ENCODE results near the gene MYO1D.

The MYO1D gene

DNA sequence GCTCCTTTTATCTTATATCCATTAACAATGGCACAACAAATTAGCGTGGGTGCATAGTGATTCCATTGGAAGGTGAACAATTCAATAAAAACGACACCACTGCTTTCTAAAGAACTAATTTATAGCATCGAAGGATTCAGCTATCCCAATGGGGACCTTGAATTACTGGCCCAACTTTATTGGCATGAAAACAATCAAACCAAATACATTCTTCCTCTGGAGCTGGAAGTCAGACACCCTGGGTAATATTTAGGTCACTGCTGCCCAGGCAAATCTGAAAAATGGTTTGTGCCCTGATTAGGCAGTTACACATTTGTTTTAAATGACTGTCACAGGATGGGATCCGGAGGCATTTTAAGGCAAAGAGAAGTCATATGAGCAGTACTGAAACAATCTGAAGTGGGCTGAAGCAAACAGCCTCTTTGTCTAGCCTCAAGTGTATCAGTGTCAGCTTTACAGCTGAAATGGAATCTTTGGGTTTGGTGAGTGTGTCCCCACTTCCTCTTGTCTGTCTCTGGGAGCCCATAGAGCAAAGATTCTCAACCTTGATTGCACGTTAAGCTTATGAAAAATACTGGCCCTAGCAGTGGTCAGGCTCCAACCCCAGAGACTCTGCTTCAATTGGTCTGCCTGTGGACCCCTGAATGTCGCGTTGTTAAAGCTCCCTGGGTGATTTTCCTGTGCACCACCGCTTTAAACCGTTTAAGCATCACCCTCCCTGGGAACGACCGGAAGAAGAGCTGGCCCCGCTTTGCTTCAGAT lies 359.8 kb downstream of the MYO1D start:
- DNase-seq (ENCODE audit: low read depth in 1 of 2, low spot score in 1 of 2), result no peak

DNA sequence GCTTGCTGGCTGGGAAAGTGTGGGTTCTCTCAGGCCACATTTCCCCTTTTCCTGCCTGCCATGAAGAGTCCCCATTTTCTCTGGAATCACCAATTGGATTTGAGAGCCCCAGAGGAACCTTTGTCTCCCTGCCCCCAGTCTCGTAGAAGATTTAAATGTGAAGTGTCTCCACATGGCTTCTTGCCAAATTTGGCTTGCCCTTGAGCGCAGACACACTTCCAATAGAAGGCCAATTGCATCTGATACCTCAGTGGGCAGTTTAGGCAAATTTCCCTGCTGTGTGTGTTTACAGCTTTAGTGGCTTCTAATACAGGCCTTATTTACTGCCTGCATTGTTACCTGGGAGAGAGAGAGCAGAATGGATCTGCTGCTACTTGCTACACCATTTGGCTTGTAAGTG lies 360.5 kb downstream of the MYO1D start:
- DNase-seq (ENCODE audit: low read depth in 1 of 2, low spot score in 1 of 2), result no peak

DNA sequence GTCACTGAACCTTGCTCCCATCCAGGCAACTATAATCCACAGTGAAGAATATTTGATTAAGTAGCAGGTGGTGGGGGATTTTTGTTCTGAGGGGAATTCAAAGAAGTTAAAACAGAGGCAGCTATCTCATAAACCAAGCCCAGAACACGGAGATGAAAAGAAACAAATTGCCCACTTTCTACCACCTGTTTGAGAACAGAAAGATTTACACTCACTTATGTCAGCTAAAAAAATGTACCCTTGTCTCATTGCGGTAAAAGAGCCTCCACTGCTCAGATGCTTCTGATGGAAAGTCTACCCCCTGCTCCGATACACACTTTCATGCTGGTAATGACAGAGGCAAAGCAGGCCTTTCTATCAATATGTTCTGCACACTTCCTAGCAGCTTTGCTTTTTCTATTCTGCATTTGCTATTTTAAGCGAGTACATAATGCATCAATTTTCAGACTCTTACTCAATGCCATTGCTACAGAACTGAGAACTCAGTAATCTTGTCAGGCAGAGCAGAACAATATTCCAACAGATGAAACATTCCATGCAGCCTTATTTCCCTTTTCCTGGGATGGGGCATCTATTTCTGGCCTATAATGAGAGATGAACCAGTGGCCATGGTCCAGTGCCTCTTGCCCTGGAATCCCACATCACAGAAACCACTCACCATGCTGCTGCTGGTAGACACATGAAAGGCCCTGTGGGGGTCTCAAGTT lies 361.1 kb downstream of the MYO1D start:
- no peak for DNase-seq (ENCODE audit: low read depth in 1 of 2, low spot score in 1 of 2)

DNA sequence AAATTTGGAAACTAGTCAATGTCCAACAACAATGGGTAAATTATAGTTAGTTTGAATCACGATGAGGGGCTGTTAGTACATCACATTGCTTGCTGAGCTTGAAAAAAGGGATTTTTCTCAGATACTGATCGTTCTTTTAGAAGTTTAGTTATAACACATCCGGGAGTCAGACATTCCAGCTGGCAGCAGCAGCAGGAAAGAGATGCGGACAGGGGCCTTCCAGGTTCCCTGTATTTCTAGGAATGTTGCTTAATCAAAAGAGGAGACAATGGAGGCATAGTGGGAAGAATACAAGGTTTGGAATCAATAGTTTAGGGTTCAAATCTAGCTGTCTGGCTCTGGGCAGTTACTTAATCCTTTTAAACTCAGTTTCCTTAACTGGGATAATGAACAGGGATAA lies 362.3 kb downstream of the MYO1D start:
- no peak for DNase-seq (ENCODE audit: low read depth in 1 of 2, low spot score in 1 of 2)

DNA sequence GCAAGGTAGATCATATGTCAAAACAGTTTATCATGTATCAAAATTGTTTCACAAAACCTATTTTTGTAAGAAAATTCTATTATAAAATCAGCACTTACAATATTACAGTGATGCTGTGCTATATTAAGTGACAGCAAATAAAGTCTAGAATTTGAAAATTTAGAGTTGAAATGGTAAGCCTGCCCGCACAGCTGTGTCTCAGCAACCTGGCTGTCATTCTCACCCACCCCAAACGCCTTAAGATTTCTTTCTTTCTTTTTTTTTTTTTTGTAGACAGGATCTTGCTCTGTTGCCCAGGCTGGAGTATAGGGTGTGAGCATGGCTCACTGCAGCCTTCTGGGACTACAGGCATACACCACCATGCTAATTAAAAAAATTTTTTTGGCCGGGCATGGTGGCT lies 363.3 kb downstream of the MYO1D start:
- no peak for DNase-seq (ENCODE audit: low read depth in 1 of 2, low spot score in 1 of 2)

DNA sequence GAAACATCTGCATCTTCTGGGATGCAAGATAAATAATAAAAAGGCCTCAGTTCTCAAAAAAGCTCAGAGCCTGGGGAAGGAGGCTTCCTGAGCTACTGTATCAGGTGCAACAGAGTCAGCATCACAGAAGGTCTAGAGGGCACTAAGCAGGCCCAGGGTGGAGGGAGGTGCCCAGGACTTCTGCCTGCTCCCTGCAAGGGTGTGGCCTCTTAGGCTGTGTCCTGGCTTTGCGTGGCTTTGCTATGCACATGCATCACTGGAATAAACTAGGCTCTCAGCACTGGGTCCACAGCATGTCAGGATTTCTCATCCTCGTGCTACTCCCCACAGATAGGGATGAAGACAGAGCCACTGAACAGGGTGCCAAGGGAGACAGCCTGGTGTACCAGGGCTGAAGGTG lies 364.6 kb downstream of the MYO1D start:
- no peak for DNase-seq (ENCODE audit: low read depth in 1 of 2, low spot score in 1 of 2)

DNA sequence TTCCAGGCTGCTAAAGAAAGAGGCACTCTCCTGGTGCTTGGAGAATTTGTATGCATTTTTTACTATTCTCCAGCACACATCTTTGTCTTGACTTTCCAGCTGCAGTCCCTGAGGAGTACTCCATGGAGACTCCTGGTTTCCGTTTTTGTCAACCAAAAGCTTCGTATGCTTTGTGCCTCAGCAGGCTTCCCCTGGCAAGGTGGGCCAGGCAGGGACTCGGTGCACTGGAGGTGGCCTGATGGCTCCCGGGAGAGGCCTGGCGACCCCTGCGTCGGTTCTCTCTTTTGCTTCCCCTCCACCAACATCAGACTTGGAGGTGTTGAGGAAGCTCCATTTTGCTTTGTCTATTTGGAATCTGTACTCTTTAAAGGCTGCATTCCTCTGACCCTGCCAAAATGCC lies 366.5 kb downstream of the MYO1D start:
- DNase-seq (ENCODE audit: low read depth in 1 of 2, low spot score in 1 of 2), result no peak

DNA sequence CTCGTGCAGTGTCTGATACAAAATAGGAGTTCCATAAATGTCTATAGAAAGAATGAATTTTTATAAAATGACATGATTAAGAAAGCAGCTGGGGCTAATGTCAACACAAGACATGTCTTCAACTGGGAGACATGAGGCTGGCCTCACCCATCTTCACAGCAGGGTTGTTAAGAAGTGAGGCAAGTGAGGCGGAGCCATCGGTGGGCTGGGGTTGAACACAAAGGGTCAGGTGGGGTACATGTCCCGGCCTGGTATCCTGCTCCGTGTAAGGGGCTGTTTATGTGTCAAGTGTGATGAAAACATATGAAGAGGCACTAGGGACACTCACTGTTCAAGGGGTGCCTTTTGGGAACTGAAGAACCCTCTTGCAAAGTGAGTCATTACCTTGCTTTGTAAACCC lies 368.0 kb downstream of the MYO1D start:
- DNase-seq (ENCODE audit: low read depth in 1 of 2, low spot score in 1 of 2), result no peak

DNA sequence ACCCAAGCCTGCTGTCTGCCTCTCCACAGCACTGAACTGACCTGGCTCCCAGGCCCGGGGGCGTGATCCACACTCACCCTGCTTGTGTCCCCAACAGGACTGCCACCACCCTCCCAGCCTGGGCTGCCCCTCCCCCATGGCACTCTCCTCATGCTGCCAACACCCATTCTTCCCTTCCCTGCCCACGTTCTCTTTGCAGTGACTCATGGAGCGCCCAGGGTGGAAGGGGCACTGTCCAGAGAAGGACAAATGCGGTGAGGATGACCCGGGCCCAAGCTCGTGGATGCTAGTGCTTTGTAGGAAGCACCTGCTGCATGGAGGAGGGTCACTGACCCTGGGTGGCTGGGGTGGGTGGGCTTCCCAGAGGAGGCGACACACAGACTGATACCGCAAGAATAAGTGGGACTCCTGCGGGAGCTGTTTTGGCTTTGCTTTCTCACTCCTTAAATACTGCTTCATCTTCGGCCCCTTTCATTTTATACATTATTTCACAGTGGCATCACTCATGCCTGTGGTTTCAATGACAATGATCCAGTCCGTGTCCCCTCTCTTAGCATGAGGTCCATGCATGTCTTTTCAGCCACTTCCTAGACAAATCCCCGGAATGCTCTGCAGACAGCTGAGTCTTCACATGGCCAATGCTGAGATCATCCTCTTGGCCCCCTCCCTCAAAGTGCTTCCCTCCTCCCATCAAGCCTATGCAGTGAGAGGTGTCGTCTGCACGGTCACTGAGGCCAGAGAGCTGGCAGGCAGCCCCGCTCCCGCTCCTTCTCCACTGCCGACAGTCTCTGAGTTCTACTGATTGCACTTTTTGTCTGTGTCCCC lies 372.5 kb downstream of the MYO1D start:
- DNase-seq (ENCODE audit: low read depth in 1 of 2, low spot score in 1 of 2), result no peak

DNA sequence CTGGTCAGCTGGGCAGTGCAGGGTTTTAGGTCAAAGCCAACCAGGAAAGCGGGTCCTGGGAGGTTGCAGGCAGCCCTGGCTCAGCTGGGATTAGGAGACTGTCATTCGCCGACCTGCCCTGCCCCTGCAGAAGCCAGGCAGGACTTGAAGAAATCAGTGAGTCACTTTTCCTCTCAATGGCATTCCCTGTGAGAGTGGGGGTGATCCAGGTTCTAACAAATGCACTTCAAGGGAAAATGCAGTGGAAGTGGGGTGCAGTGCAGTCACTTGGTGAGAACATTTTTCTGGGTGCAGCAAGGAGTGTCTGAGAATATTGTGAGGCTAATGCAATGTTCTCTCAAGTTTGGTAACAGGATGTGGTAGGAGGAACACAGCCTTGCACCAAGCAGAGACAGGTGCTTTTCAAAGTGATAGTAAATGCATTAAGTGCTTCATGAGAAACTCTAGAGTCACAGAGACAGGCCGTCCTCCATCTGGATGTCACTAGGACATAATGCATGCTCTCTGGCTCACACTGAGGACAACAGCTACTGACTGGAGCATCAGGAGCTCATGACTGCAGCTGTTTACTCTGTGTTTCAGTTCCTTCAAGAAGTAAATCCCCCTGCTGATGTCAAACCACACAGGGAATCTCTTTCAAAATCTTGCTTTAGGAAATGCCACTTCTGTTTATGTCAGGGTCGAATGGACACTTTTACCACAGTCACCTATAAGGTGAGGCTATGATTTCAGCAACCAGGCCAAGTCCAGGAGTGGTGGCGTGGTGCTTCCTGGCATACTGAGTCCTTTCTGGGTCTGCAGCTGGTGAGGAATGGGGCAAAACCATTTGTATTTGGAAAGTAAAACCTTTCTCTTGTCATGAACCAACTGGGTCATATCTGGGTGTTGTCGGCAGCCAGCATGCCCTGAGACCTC lies 373.4 kb downstream of the MYO1D start:
- DNase-seq (ENCODE audit: low read depth in 1 of 2, low spot score in 1 of 2), result no peak

DNA sequence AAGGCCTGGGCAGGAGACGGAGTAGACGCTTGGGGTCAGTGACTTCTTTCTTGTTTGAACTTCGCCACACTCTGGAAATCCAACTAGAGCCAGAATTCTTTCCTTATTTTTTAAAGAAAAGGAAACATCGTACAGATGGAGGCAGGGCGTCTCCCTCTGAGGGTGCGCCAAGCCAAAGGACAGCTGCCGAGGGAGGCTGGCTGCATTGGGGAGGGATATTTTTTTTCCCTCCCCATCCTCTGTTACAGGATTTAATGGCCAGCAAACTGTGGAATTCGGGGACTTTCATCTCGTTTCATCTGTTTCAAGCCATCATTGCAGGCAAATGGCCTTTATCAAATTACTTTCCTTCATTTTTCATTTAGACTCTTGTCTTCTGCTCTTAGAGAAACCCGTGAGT lies 374.2 kb downstream of the MYO1D start:
- no peak for DNase-seq (ENCODE audit: low read depth in 1 of 2, low spot score in 1 of 2)

DNA sequence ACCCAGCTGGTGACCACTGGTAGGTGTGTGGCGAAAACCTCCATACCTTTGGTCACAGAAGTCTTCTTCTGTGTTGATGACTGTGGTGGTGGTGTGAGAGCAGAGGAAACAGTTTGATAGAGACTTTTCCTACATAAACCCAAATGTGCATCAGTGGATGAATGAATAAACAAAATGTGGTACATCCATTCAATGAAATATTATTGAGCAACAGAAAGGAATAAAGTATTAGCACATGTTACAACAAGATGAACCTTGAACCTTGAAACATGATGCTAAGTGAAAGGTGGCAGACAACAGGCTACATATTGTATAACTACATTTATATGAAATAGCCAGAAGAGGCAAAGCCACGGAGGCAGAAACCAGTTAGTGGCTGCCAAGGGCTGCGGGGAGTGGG lies 374.9 kb downstream of the MYO1D start:
- DNase-seq (ENCODE audit: low read depth in 1 of 2, low spot score in 1 of 2), result no peak

DNA sequence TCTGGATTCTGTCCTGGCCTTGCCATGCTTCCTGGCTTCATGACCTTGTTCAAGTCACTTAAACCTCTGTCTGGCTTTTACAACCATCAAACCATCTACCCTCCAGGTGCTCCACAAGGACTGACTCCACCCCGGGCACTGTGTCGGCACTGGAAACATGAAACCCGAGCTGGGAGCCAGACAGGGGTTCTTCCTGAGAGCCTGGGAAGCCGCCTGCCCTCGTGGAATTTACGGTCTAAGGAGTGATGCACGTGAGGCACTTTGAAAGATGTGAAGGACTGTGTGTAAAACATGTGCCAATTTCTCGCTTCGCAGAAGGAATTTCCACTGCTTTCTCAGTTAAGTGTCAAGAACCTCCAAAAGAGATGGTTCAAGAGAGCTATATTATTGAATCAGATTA lies 378.5 kb downstream of the MYO1D start:
- DNase-seq (ENCODE audit: low read depth in 1 of 2, low spot score in 1 of 2), result no peak

DNA sequence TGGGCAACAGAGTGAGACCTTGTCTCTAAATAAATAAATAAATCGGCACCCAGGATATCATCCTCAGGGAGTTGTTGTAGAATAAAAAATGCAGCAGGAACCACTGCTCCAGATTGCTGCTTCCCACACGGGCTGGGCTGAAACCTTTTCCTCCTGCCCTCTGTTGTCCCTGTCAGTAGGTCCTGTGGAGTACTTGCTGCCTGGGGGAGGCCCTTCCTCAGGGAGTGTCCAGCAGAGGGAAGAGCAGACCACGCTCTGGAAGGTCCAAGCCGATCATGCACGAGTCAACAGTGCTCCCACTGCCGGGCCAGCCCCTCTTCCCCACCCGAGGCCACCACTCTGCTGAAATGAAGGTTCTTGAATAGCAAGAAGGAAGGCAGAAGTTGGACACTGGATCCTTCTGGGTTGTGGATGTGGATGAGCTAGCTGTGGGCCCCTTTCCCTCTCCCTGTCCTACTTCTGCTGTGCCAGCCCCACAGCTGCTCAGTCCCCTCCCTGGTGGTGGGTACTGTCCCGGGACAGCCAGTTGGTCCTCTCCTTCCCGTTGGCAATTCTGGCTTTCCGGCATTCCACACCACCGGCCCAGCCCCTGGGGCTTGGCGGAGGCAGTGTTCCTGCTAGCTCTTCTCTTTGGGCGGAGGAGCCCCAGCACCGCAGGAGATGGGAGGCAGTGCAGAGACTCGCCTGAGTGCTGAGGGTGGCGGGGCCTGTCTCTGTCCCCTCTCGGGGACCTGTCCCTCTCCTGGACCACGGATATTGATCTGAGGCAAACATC lies 379.3 kb downstream of the MYO1D start:
- DNase-seq (ENCODE audit: low read depth in 1 of 2, low spot score in 1 of 2), result no peak

DNA sequence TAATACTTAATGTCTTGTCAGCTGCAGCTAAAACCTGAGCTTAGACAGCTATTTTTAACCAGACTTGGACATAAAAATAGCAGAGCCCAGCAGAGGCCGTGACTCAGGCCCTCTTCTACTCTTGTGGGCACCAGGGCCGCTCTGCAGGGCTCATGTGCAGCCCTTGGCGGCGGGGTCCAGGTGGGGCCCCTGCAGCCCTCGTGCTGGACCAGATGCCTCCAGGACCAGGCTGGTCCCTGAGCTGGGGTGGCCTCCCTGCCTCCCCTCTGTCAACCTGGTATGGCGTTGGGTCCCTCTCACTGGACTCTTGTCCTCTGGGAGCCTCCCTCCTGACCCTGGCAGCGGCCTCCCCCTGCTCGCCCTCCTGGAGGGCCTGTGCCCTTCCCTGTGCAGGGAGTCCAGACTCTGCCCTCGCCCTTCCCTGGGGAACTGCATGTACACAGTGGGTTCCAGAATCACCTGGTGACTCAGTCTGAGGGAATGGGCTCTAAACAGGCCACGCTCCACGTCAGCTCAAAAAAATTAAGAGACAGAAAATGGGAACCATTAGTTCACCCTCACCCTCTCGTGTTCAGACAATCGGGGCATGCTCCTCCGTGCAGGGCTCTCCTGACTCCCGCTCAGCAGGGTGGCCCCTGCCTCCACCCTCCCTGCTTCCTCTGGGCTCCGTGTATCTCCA lies 380.4 kb downstream of the MYO1D start:
- DNase-seq (ENCODE audit: low read depth in 1 of 2, low spot score in 1 of 2), result no peak

DNA sequence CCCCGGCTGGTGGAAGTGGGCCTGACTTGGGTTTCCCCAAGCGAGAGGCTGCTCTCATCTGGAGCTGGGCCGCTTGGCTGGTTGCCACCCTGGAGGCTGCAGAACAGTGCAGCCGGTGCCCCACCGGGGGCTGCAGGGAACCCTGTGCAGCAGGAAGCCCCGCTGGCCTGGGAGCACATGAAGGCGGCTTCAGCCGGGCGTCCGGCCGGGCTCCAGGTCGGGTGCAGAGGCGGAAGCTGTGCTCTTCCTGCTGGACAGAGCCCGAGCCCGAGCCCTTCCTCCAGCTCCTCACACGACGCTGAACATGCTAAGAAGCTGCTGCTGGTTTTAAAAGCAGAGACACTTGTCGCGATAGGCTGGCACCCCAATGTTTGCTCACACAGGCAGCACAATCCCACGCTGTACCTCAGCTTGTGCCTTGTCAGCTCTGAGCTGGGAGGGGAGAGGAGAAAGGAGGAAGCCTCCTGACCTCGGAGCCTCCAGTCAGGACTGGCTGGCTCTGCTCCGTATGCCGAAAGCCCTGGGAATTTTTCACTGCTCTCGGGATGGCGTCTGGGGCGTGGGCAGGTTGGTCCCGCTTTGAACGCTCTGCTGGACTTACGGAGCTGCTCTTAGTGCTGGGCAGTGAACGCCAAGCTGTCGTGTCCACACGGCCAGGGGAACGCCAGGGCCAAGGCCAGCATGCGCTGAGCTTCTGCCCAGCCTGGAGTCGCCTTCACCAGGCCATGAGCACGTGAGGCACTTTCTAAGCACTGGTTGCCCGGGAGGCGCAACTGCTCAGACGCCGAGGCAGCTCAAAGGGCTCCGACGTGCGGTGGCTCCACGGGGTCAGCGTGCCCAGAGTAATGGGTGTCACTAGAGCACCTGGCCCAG lies 381.3 kb downstream of the MYO1D start:
- DNase-seq (ENCODE audit: low read depth in 1 of 2, low spot score in 1 of 2), result no peak

DNA sequence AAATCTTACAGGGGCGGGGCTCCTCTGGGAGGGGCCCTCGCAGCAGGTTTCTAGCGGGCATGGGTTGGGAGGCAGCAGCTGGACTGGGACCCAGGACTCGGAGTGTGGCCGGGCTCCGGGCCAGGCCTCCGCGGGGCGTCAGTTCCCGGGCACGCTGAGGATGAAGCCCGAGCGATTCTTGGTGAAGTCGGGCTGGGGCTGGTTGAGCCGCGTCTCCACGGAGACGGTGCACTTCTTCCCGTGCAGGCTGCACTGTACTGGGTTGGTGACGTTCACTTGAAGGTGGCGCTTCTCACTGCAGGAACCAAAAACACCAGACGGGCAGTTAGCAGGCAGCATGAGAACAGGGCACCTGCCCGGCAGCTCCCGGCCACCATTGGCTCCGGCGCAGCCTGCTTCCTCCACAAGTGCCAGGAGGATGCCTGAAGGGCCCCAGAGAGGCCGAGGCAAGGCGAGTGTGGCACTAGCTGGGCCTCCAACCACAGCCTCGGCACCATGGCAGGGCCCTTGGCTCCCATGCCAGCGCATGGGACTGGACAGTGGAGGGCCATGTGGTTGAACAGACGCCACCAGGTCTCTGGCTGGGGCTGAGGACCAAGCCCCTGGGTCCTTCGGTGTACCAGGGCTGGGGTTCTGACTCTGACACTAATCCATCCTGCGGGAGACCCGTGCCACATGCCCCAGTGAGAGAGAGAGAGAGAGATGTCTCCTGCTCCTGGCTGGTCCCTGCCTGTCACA lies 382.1 kb downstream of the MYO1D start:
- DNase-seq (ENCODE audit: low read depth in 1 of 2, low spot score in 1 of 2), result no peak

DNA sequence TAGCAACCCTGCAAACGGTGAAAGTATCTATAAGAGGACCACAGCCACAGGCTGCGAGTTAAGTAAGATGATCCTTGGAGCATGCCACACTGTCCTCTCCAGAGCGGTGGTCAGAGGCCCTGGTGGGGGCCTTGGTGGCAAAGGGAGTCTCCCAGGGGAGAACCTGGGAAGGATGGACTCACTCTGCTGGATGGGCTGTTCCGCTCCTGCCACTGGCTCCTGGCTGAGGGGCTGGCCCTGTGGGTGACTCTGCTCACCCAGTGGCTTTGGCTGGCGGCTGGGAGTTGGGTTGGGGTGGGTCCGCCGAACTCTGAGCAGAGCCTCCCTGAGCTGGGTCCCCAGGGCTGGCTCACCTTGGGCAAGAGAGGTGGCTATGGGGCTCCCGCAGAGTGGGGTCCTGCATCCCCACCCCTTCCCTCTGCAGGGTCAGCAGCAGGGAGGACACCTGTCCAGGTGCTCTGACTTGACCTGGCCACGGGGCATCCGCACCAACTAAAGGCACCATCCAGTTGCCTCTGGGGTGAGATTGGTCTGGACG lies 382.9 kb downstream of the MYO1D start:
- DNase-seq (ENCODE audit: low read depth in 1 of 2, low spot score in 1 of 2), result no peak
